HG02981 (cell line): ENCODE data around the gene BIN2.
A peak's percentile ranks its signal among the peaks of the same experiment; 100 is the strongest.
"Not testable (repeated sequence)": the region's sequence is repeated elsewhere in the genome, so short reads cannot be mapped to it uniquely, and the experiment has no call there.

Source experiments
- ATAC-seq: cut with Tn5 transposase; IDR thresholded peaks from one replicate; pipeline ENCODE4 v1.9.1; 2021; ENCODE audit warnings: mild to moderate bottlenecking, moderate library complexity; ENCODE audit not compliant: unreplicated experiment

BIN2 gene

GRCh38 chr12:51263341-51263740, 60.6 kb downstream of the BIN2 start:
- no peak for ATAC-seq

- ATAC-seq, result no peak
These were observed 61.2 kb downstream of the BIN2 start for GRCh38 chr12:51262758-51263177.

GRCh38 chr12:51259600-51259999, 64.4 kb downstream of the BIN2 start:
- ATAC-seq, result not testable (repeated sequence)

GRCh38 chr12:51254536-51254935, 69.4 kb downstream of the BIN2 start:
- no peak for ATAC-seq

- no peak for ATAC-seq
These were observed 70.7 kb downstream of the BIN2 start for GRCh38 chr12:51253276-51253675.

- no peak for ATAC-seq
These were observed 76.3 kb downstream of the BIN2 start for GRCh38 chr12:51247523-51248206.

GRCh38 chr12:51246254-51246853, 77.6 kb downstream of the BIN2 start:
- no peak for ATAC-seq

- ATAC-seq, result no peak
These were observed 78.3 kb downstream of the BIN2 start for GRCh38 chr12:51245476-51246253.

- no peak for ATAC-seq
These were observed 79.7 kb downstream of the BIN2 start for GRCh38 chr12:51244269-51244668.

GRCh38 chr12:51242876-51243275, 81.1 kb downstream of the BIN2 start:
- no peak for ATAC-seq

GRCh38 chr12:51242120-51242519, 81.9 kb downstream of the BIN2 start:
- ATAC-seq, result no peak

- ATAC-seq, result no peak
These were observed 83.0 kb downstream of the BIN2 start for GRCh38 chr12:51240971-51241370.

- peak; percentile 87 for ATAC-seq
These were observed 85.3 kb downstream of the BIN2 start, which contains the start of gene DAZAP2 for GRCh38 chr12:51238510-51239334. Gene DAZAP2, plus strand, starts transcription at chr12:51238826. Its CDS starts 82 bp downstream, at chr12:51238908.

GRCh38 chr12:51238037-51238509, 85.9 kb downstream of the BIN2 start:
- ATAC-seq, result peak; percentile 14

- ATAC-seq, result no peak
These were observed 89.4 kb downstream of the BIN2 start for GRCh38 chr12:51234530-51234929.

GRCh38 chr12:51232642-51233041, 91.3 kb downstream of the BIN2 start:
- ATAC-seq, result no peak
